Measurements from ENCODE around the gene LIF. TPM values are rescaled to one million over a fixed set of nuclear protein-coding genes. Genes with fewer than 3 reads are reported as not detected.

Gene LIF
- total RNA-seq, 1 donor from 2014 or later: 0.23 TPM

DNA sequence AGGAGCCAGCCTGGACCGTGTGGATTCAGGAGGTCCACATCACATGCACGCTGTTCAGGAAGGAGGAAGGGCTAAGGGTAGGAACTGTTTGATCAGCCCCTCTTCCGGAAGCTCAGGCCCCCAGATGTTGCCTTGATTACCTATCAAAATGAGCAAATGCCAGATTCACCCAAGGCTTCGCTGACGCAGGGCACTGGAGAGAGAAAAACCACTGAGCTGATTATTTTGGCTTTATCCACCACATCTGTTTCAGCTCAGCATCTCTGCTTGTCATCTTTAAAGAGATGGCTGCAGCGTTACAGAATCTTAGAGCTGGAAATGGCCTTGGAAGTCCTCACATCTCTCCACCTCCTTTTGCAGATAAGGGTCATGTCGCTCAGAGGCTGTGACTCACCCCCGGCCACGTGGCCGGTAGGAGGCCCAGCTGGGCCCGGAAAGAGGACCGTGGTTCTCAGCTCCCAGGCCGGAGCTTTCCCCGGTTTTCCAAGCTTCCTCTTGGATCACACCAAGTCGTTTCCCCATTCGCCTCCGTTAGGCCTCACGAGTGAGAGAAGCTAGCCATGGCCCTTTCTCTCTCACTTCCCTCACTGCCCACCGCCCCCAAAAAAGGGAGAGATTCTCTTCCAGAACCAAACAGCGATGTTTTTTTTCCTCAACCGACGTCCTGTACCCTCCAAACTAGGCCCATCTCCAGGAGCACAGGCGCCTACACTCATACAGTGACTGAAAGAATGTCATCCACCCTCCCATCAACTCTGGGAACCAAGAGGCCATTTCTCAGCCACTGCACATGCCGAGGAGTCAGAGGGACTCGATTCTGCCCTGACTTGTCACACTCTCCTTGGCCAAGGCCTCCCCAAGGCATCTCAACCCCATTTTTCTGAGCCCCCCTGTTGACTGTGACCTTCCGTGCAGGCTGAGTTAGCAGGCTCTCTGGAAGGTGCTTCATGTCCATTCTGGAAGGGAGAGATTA lies 37.6 kb downstream of the LIF start:
- Mint-ChIP-seq H3K27me3 (ENCODE audit: unreplicated experiment) (peaks cover 3% of the 10 kb centered on the region), H3K27ac (ENCODE audit: unreplicated experiment) (no peak overlapping the region), H3K9me3 (ENCODE audit: unreplicated experiment) (no peaks in the 10 kb centered on the region), H3K36me3 (ENCODE audit: low read depth, unreplicated experiment) (no peaks in the 10 kb centered on the region), H3K4me3 (ENCODE audit: unreplicated experiment) (no peak overlapping the region), H3K4me1 (ENCODE audit: unreplicated experiment) (peaks cover 8% of the 10 kb centered on the region)
- TF ChIP-seq, protein P1, sequence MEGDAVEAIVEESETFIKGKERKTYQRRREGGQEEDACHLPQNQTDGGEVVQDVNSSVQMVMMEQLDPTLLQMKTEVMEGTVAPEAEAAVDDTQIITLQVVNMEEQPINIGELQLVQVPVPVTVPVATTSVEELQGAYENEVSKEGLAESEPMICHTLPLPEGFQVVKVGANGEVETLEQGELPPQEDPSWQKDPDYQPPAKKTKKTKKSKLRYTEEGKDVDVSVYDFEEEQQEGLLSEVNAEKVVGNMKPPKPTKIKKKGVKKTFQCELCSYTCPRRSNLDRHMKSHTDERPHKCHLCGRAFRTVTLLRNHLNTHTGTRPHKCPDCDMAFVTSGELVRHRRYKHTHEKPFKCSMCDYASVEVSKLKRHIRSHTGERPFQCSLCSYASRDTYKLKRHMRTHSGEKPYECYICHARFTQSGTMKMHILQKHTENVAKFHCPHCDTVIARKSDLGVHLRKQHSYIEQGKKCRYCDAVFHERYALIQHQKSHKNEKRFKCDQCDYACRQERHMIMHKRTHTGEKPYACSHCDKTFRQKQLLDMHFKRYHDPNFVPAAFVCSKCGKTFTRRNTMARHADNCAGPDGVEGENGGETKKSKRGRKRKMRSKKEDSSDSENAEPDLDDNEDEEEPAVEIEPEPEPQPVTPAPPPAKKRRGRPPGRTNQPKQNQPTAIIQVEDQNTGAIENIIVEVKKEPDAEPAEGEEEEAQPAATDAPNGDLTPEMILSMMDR (IDR thresholded peaks at IDR 0.05; ENCODE audit: unreplicated experiment): no peak
- no peak for DNase-seq (ENCODE audit: low spot score)

DNA sequence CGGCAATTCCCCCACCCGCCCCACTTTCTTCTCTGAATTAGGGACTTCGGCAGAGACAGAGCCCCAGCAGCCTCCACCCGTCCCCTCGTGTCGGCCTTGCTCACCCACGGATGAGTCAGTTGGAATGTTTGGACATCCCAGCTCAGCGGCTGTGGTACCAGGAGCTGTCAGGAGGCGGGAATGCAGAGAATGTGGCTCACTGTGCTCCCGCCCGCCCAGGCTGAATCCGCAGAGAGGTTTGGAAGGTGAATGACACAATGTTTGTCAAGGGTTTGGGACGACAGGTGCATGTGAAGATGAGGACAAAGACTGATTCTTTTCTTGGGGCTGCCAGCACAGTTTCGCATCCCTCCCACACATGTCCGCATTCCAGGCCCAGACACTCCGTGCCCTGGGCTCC lies 39.6 kb downstream of the LIF start:
- no peak overlapping the region for H3K4me3 Mint-ChIP-seq (ENCODE audit: unreplicated experiment)
- DNase-seq (ENCODE audit: low spot score): no peak
- no peaks in the 10 kb centered on the region for H3K9me3 Mint-ChIP-seq (ENCODE audit: unreplicated experiment)
- peaks cover 8% of the 10 kb centered on the region for H3K4me1 Mint-ChIP-seq (ENCODE audit: unreplicated experiment)
- no peaks in the 10 kb centered on the region for H3K36me3 Mint-ChIP-seq (ENCODE audit: low read depth, unreplicated experiment)
- TF ChIP-seq, protein P1 (IDR thresholded peaks at IDR 0.05; ENCODE audit: unreplicated experiment): no peak
- no peak overlapping the region for H3K27ac Mint-ChIP-seq (ENCODE audit: unreplicated experiment)
- H3K27me3 Mint-ChIP-seq (ENCODE audit: unreplicated experiment): peaks cover 6% of the 10 kb centered on the region

DNA sequence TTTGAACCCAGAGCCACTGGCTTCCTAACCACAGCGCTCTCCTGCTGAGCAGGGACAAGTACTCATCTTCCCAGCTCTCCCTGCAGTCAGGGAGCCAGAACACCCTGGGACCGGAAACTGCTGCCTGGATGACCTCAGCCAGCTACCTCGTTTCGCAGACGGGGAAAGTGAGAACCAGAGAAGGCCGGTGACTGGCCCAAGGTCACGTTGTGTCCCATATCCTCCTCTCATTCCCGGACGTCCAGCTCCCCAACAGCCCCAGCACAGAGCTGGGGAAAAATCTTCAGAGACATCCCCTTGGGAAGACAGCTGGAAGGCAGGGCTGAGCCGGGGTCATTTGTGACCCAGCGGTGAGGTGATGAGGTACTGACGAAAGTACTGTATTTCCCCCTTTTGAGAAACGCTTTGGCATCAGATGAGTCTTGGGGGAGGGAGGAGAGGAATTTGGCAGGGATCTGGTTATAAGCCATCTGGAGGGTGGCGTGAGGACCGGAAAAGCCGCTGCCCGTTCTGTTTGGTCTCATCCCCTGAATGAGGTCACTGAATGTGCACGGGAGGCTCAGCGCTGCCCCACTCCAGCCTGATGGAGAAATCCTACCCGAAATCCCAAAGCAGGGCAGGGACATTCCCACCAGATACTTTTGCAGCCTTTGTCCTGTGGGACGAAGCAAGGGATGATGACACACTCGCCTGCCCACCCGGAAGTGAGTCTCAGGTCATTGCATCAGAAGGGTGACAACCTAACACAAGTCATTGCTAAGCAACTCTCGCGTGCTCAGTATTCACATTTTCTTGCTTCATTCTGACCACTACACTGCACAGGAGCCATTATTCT lies 41.1 kb downstream of the LIF start:
- DNase-seq (ENCODE audit: low spot score): no peak
- Mint-ChIP-seq H3K9me3 (ENCODE audit: unreplicated experiment) (no peaks in the 10 kb centered on the region), H3K4me3 (ENCODE audit: unreplicated experiment) (no peak overlapping the region), H3K36me3 (ENCODE audit: low read depth, unreplicated experiment) (no peaks in the 10 kb centered on the region), H3K27me3 (ENCODE audit: unreplicated experiment) (peaks cover 8% of the 10 kb centered on the region), H3K4me1 (ENCODE audit: unreplicated experiment) (peaks cover 8% of the 10 kb centered on the region), H3K27ac (ENCODE audit: unreplicated experiment) (no peak overlapping the region)
- TF ChIP-seq, protein P1 (IDR thresholded peaks at IDR 0.05; ENCODE audit: unreplicated experiment): no peak

DNA sequence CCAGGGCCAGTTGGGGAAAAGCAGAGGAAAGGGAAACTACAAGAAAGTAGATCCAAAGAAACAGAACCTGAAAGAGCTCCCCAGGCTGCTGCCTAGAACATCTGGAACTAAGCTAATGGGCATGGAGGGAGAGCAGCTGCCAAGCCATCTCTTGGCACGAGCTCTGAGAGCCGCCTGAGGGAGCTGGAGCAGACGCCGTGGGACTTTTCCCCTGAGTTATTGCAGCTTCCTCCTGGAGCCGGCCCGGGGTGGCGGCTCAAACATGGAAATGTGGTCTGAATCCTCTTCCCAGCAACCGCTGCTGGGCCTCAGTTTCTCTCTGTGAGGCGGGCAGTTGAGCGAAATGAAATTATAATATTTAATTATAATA lies 41.8 kb downstream of the LIF start:
- Mint-ChIP-seq H3K27ac (ENCODE audit: unreplicated experiment) (no peak overlapping the region), H3K36me3 (ENCODE audit: low read depth, unreplicated experiment) (no peaks in the 10 kb centered on the region)
- no peak for DNase-seq (ENCODE audit: low spot score)

More for the DNA sequence above, 41.8 kb downstream of the LIF start:
- H3K4me3 Mint-ChIP-seq (ENCODE audit: unreplicated experiment): no peak overlapping the region
- H3K27me3 Mint-ChIP-seq (ENCODE audit: unreplicated experiment): peaks cover 8% of the 10 kb centered on the region
- H3K4me1 Mint-ChIP-seq (ENCODE audit: unreplicated experiment): peaks cover 8% of the 10 kb centered on the region
- TF ChIP-seq, protein P1 (IDR thresholded peaks at IDR 0.05; ENCODE audit: unreplicated experiment): no peak
- H3K9me3 Mint-ChIP-seq (ENCODE audit: unreplicated experiment): no peaks in the 10 kb centered on the region
